ENCODE data around the gene AFF3.

Gene AFF3

DNA sequence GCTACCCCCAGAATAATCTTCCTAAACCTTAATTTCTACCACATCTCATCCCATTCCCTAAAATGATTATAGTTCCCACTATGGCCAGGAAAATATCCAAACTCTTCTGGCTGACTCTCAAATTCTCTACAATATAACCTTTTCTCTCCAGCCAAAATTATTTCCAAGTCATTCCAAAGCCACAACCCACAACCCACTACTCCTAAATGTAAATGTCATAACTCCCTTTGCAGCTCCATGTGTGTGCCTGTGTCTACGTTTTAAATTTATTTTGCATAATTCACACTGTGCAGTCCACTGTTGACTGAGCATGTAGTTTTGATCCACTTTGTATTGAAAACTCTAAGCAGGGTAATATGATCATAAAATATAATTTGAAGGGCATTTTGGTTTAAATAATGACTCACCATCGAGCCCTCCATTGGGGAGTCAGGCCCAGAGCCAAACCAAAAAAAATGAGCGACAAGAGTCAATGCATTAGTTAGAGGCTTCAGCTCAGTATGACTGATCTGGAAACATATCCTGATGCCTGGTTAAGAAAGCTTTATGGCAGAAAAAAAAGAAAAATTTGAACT, 171.0 kb downstream of the AFF3 start:
- DNase-seq (ENCODE audit: low read depth), result no peak
- TF ChIP-seq, protein P1, sequence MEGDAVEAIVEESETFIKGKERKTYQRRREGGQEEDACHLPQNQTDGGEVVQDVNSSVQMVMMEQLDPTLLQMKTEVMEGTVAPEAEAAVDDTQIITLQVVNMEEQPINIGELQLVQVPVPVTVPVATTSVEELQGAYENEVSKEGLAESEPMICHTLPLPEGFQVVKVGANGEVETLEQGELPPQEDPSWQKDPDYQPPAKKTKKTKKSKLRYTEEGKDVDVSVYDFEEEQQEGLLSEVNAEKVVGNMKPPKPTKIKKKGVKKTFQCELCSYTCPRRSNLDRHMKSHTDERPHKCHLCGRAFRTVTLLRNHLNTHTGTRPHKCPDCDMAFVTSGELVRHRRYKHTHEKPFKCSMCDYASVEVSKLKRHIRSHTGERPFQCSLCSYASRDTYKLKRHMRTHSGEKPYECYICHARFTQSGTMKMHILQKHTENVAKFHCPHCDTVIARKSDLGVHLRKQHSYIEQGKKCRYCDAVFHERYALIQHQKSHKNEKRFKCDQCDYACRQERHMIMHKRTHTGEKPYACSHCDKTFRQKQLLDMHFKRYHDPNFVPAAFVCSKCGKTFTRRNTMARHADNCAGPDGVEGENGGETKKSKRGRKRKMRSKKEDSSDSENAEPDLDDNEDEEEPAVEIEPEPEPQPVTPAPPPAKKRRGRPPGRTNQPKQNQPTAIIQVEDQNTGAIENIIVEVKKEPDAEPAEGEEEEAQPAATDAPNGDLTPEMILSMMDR (IDR thresholded peaks at IDR 0.05; ENCODE audit: insufficient read depth, low read depth, low read length, missing control alignments), result no peak

DNA sequence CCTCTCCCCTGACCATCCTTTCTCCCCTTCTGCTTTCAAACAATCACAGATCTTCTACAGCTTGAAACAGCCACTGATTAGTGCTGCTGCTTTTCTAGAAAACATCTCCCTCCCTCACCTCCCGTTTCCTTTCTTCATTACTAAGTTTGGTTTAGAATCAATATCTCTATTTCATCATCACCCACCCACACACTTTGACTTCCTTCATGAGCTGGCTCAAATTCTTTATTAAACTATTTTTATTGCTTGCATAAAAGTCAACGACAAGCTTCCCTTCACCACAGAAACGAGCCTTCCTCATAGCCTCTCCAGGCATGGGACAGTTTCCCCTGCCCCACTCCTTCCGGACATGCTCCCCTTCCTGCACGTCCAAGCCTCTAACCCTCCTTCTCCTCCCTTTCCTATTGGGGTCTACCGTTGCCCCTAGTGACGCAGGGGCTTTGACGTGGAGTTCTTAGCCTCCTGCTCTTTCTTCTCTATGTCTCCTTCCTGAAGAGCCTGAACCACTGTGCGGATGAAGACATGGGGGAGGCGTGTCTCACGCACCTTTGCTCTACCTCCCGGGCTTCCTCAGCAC, 172.0 kb downstream of the AFF3 start:
- TF ChIP-seq, protein P1 (IDR thresholded peaks at IDR 0.05; ENCODE audit: insufficient read depth, low read depth, low read length, missing control alignments), result no peak
- H3K4me3 ChIP-seq (ENCODE audit: low read depth, low read length), result no peak overlapping the region

More for the DNA sequence above, 171.0 kb downstream of the AFF3 start:
- H3K4me3 ChIP-seq (ENCODE audit: low read depth, low read length), result no peak overlapping the region

DNA sequence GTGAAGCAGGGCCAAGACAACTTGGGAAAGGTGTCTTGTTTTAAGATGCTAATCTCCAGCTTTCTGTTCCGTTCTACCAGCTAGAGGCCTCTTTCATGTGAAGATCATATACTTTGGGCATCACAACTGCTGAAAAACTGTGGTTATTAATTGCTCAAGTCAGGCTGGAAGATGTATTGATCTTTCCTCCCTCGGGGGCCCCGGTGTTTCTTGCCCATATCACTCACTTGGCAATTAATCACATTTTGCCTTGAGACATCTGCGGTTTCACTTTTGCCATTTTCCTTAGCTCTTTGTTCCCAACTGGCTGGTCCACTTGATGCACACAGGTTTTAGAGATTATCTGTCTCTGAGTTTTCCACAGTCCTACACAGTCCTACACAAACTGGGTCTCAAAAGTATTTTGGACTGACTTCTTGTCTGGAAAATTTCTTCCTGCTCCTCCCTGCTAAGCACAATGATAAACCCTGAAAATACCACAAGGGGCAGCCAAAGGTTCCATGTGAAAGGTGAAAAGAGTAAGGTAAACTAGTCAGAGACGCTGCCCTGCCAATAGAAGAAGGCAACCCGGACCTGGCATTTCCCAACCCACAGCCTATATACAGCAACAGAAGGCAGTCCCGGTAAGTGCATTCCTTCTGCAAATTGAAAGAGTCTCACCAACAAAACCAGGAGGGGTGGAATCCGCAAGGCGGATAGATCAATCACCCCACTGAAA, 181.0 kb downstream of the AFF3 start:
- DNase-seq (ENCODE audit: low read depth), result no peak
- TF ChIP-seq, protein P1 (IDR thresholded peaks at IDR 0.05; ENCODE audit: insufficient read depth, low read depth, low read length, missing control alignments), result no peak
- no peak overlapping the region for H3K4me3 ChIP-seq (ENCODE audit: low read depth, low read length)

More for the DNA sequence above, 172.0 kb downstream of the AFF3 start:
- no peak for DNase-seq (ENCODE audit: low read depth)

DNA sequence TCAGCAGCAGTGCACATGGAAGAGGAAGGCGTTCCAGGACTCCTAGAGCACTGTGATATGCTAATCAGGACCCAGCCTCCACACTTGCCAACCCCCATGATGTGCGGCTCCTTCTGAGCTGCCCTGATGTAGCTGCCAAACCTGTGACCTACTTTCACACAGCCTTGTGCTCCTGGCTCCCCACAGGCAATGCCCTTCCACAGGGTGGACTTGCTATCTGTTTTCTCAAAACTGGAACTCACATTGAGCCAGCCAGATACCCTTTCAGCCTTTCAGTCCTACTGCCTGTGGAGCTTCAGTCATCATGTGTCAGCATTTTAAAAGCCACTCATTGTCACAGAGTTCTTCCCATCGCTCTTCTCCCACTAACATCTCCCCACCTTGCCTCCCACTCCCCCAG, 181.6 kb downstream of the AFF3 start:
- no peak for DNase-seq (ENCODE audit: low read depth)
- H3K4me3 ChIP-seq (ENCODE audit: low read depth, low read length), result no peak overlapping the region
- TF ChIP-seq, protein P1 (IDR thresholded peaks at IDR 0.05; ENCODE audit: insufficient read depth, low read depth, low read length, missing control alignments), result no peak

DNA sequence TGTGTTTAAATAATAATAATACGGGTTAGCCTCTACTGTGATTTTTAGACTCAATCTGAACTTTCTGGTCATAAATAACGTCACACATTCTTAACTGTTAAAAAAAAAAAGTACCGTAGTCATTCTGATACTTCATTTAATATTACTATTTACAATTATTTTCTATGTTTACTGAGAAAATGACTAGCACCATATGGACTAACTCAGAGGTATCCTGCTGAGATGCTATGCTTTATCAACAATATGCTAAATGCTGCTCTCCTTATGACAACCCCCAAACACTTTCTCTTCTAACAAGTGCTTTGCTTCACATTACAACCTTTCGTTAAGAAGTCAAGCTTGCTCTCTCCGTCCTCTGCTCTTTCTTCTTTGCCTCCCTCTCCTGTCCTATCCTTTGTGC, 182.1 kb downstream of the AFF3 start:
- no peak overlapping the region for H3K4me3 ChIP-seq (ENCODE audit: low read depth, low read length)
- DNase-seq (ENCODE audit: low read depth), result no peak
- TF ChIP-seq, protein P1 (IDR thresholded peaks at IDR 0.05; ENCODE audit: insufficient read depth, low read depth, low read length, missing control alignments), result no peak

DNA sequence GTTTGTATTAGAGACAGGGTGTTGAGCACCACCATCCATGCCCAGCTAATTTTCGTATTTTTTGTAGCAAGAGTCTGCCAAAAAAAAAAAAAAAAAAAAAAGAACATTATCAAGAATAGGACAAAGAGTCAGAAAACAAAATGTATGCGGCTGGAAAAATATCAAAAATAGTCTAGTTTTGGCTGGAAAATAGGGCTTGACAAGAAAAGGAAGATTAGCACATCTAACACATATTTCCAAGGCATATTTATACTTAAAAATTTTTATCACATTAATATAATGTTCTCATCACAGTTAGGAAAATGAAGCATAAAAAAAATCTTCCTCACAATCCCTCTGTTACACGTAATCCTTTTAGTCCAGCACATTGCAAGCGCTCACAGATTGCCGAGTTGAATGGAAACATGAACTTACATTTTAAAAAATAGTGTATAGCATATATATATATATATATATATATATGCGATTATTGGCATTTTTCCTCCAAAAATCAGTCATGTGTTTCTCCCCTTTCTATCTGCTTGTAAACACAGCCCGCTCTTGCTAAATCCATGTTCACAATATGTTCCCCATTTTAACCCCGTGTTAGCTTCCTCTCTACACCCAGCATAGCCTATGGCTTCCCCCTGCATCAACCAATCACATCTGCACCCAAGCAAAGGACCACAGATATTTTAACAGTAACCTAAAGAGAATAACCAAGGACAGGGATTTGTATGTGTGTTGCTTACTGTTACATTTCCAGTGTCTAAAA, 183.0 kb downstream of the AFF3 start:
- TF ChIP-seq, protein P1 (IDR thresholded peaks at IDR 0.05; ENCODE audit: insufficient read depth, low read depth, low read length, missing control alignments), result no peak
- H3K4me3 ChIP-seq (ENCODE audit: low read depth, low read length), result no peak overlapping the region
- DNase-seq (ENCODE audit: low read depth), result no peak

Data from GM12865 (cell line).